ENCODE results near the gene ADAM33.

DNA sequence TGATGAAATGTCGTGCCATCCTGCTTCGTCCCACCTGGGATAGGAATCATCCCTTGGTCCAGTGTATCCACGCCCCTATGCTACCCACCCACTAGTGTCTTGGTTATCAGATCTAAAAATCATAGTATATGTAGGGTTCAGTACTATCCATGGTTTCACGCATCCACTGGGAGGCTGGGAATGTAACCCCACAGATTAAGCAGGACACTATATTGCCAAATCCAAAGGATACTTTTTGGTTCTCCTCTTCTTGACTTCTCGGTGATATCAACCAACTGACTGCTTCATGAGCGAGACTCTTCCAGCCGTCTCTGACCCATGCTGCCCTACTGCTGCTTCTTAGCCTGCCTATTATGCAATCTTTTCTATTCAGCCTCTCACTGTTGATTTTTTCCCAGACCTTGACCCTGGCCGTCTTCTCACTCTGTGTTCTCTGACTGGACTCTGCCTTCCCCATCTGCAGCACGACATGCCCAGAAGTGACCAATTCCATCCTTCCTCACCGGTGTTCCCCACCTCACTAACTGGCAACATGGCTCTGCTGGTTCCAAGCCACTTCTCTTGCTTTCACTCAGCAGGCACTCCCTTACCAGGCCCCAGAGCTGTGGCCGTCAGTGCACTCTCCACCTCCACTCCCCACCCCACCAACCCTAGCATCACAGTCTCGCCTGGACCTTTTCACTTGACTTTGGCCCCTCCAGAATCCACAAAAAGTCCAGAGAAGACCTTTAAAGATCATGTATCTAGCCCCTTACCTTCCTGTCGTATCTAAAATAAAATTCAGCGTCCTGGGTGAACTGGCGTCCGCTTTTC, 53.1 kb downstream of the ADAM33 start:
- no peak for TF ChIP-seq EZH2 (IDR thresholded peaks at IDR 0.05; ENCODE audit: borderline replicate concordance, insufficient read depth, low read depth, low read length, poor library complexity, severe bottlenecking)
- TF ChIP-seq CTCF (IDR thresholded peaks at IDR 0.05): no peak

Measured in B cell (primary cell).